Endothelial cell of umbilical vein (primary cell): ENCODE results near the gene ANKUB1. TPM values are rescaled to one million over a fixed set of nuclear protein-coding genes. Genes with fewer than 3 reads are reported as not detected.

Experiments used
- BruUV-seq: library from RNA; stranded (reverse); fragments of 400-500 nt; replicated peaks from 2 replicates; lab custom pipeline; 2021; lab: Mats Ljungman, UMichigan
- CTCF ChIA-PET: fragments of 300-600, 350-600 bp; sonication (Branson Sonifier 250); formaldehyde crosslinking; loops from one replicate; lab custom pipeline; 2021; ENCODE audit warnings: antibody characterized with exemption, inconsistent platforms; lab: Charles Lee
- POLR2A ChIA-PET: fragments of 300-600, 350-600 bp; sonication (Branson Sonifier 250); formaldehyde crosslinking; loops from one replicate; lab custom pipeline; 2021; ENCODE audit warnings: antibody characterized with exemption, inconsistent platforms; lab: Charles Lee
- DNase-seq: peaks from one replicate; pipeline ENCODE4 v3.0.0-alpha.2; 2011; ENCODE audit warnings: low read depth, low spot score
- FAIRE-seq: peaks from 2 replicates; lab custom pipeline; 2011; peaks lifted over from hg19 to GRCh38; lab: Jason Lieb, UNC
- H2AFZ ChIP-seq: 2 replicates; pipeline ENCODE4 v1.6.0; 2012; ENCODE audit warnings: low read depth, low read length, control low read depth, inconsistent platforms
- H3K27ac ChIP-seq: 2 replicates; pipeline ENCODE4 v1.5.1; 2011; ENCODE audit warnings: low read depth, mild to moderate bottlenecking, control low read depth, low read length, moderate library complexity; ENCODE audit not compliant: insufficient read depth
- H3K27me3 ChIP-seq, 2 experiments: 2 replicates each; pipeline versions ENCODE4 v1.6.0 to v1.6.1; 2011; ENCODE audit warnings: low read length in 2 of 2, mixed read lengths in 1 of 2; ENCODE audit not compliant: control insufficient read depth in 2 of 2, insufficient read depth in 2 of 2
- H3K36me3 ChIP-seq, 2 experiments: 2 replicates in 1 of 2; 3 replicates in 1 of 2; pipeline ENCODE4 v1.5.1; 2011; ENCODE audit warnings: low read length in 2 of 2, mild to moderate bottlenecking in 1 of 2, moderate library complexity in 1 of 2; ENCODE audit not compliant: control insufficient read depth in 2 of 2, insufficient read depth in 2 of 2; ENCODE audit errors: extremely low read depth in 1 of 2
- H3K4me1 ChIP-seq: 3 replicates; pipeline ENCODE4 v1.5.1; 2011; ENCODE audit warnings: mild to moderate bottlenecking, low read length; ENCODE audit not compliant: control insufficient read depth, insufficient read depth; ENCODE audit errors: extremely low read depth
- H3K4me2 ChIP-seq: 2 replicates; pipeline ENCODE4 v1.6.1; 2011; ENCODE audit warnings: low read length, control low read depth, mixed read lengths; ENCODE audit not compliant: insufficient read depth
- H3K4me3 ChIP-seq, 3 experiments: fragments of 200-600 bp in 1 of 3; sonication (generic), shearing (Covaris generic) in 1 of 3; replicated peaks in 1 of 3; 2 replicates each; pipeline ENCODE4 v1.5.1; 2011 to 2016; ENCODE audit warnings: control low read depth in 3 of 3, low read length in 3 of 3, mild to moderate bottlenecking in 2 of 3, inconsistent platforms in 1 of 3, low read depth in 1 of 3, moderate library complexity in 1 of 3; ENCODE audit not compliant: insufficient read depth in 1 of 3
- H3K79me2 ChIP-seq: 2 replicates; pipeline ENCODE4 v1.6.0; 2012; ENCODE audit warnings: low read length, inconsistent platforms; ENCODE audit not compliant: control insufficient read depth, insufficient read depth
- H3K9ac ChIP-seq: replicated peaks from 2 replicates; pipeline ENCODE3; 2011; ENCODE audit warnings: low read length, control low read depth; ENCODE audit not compliant: insufficient read depth; ENCODE audit errors: extremely low read depth
- H3K9me1 ChIP-seq: replicated peaks from 3 replicates; pipeline ENCODE4 v1.6.0; 2011; ENCODE audit warnings: mild to moderate bottlenecking, low read length; ENCODE audit not compliant: control insufficient read depth, insufficient read depth; ENCODE audit errors: extremely low read depth
- H3K9me3 ChIP-seq: replicated peaks from 2 replicates; pipeline ENCODE4 v1.5.1; 2012; ENCODE audit warnings: low read length, inconsistent platforms; ENCODE audit not compliant: control insufficient read depth, insufficient read depth
- H4K20me1 ChIP-seq: replicated peaks from 2 replicates; pipeline ENCODE3; 2011; ENCODE audit warnings: mild to moderate bottlenecking, low read length; ENCODE audit not compliant: control insufficient read depth, insufficient read depth; ENCODE audit errors: extremely low read depth
- GATA2 ChIP-seq: IDR thresholded peaks from 2 replicates; pipeline ENCODE4 v1.7.0; 2011; ENCODE audit warnings: low read depth, mild to moderate bottlenecking, moderate library complexity, mixed read lengths, low read length; ENCODE audit not compliant: insufficient read length, insufficient read depth
- POLR2AphosphoS5 ChIP-seq: IDR thresholded peaks from 2 replicates; pipeline ENCODE4 v1.6.1; 2012; ENCODE audit warnings: low read depth, mild to moderate bottlenecking, control low read depth, low read length, moderate library complexity; ENCODE audit not compliant: insufficient read depth
- dilution Hi-C: fragments of 300-500 bp; cut with MboI; formaldehyde crosslinking; loops from one replicate; pipeline ENCODE4 v1.15.0; 2019; ENCODE audit warnings: low sequenced_read_pairs; ENCODE audit not compliant: extremely low pct_ligation_motif_present
- intact Hi-C: fragments of 100-400 bp; cut with micrococcal nuclease; formaldehyde crosslinking; loops from one replicate; pipeline ENCODE4 v1.10.0; 2022
- polyA plus RNA-seq, 4 experiments: library from polyadenylated mRNA; depleted of rRNA in 3 of 4; stranded (reverse) in 3 of 4; unstranded in 1 of 4; fragments of >200 nt; gene quantifications; 2 replicates each; pipeline versions ENCODE4 v1.2.1 to v1.2.3, GENCODE V29; 2011 to 2012; ENCODE audit warnings: missing spikeins in 1 of 4
- total RNA-seq: library from RNA; stranded (reverse); gene quantifications from 2 replicates; pipeline ENCODE4 v1.2.3, GENCODE V29; 2021
- TF ChIP-seq, protein P1 (sequence below): IDR thresholded peaks from 2 replicates; pipeline ENCODE4 v1.6.1; 2011; ENCODE audit not compliant: insufficient read depth, insufficient read length

The ANKUB1 gene
- total and polyA plus RNA-seq, 2 donors (not counting 3 experiments of a cell fraction or from before 2014, with no cell fraction given): not detected

DNA sequence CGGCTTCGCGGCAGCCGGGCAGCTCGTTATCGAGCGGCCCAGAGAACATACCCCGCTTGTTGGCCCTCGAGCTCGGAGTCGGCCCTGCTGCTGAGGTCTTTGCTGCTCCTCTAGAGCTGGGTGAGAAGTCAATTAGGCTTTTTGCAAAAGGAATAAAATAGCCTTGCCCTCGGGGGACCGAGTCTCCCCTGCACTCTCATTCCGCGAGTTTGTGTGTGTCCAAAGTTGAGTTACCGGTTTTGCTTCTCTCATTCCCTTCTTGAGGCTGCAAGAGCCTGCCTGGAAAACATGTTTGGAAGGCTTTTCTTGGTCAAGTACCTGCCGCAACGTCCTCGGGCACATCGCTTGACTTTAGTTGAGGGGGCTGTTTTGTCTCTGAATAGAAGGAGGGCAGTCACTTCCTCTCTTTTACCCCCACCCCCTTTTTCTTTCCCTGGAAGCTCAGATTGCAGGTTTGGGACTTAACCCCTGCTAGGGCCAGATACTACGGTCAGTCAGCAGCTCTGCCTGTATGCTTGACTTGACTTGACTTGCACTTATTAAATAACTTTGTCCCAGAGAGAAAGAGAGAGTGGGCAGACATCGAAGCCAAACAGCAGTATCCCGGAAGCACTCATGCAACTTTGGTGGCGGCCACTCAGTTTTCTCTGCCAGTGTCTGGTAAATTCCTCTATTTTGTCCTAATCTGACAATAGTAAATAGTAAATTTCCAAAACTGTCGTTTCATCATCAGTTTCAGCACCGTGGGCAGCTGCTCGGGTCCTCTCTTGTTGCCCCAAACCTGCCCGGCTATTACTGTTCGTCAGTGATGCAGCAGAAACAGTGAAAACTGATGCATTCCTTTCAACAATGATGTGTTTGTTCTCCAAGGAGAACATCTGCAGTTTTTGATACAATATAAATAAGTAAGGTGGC lies 21.3 kb upstream of the ANKUB1 start:
- dilution Hi-C loops (no loop called here), intact Hi-C loops (loop anchor here (1.0 to 5.0 kb wide), 3 partner anchors 156 to 307 kb away; partner anchors contain the start of genes PFN2 and WWTR1)
- Histone ChIP-seq H4K20me1 (no peaks in the 10 kb centered on the region), H3K4me3 (peak overlapping the region; percentile 59 to 84 (median 83)), H3K79me2 (peaks cover 28% of the 10 kb centered on the region), H3K36me3 (no peaks in the 10 kb centered on the region), H3K4me2 (peak overlapping the region; percentile 86), H3K27me3 (no peaks in the 10 kb centered on the region), H2AFZ (peak overlapping the region; percentile 83), H3K27ac (peak overlapping the region; percentile 65), H3K9ac (peak overlapping the region; percentile 67), H3K9me1 (no peaks in the 10 kb centered on the region), H3K4me1 (peaks cover 24% of the 10 kb centered on the region), H3K9me3 (no peaks in the 10 kb centered on the region)
- DNase-seq: peak; percentile 71
- BruUV-seq: TSS peak; percentile 49
- TF ChIP-seq GATA2 (no peak), POLR2AphosphoS5 (no peak)
- TF ChIP-seq, protein P1, sequence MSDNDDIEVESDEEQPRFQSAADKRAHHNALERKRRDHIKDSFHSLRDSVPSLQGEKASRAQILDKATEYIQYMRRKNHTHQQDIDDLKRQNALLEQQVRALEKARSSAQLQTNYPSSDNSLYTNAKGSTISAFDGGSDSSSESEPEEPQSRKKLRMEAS: no peak
- ChIA-PET CTCF (interaction anchor here (0.6 to 1.6 kb wide), 6 partner anchors 42 to 321 kb away, joined by 3 to 4 read pairs (median 4); partner anchors contain the start of gene COMMD2), POLR2A (no interaction called here)
- FAIRE-seq: peak; percentile 50
